HG03045 (cell line): ENCODE measurements around the gene FERMT1.
"Not testable (repeated sequence)": the region's sequence is repeated elsewhere in the genome, so short reads cannot be mapped to it uniquely, and the experiment has no call there.

Experiments
- ATAC-seq: cut with Tn5 transposase; IDR thresholded peaks from one replicate; pipeline ENCODE4 v1.9.1; 2021; ENCODE audit warnings: mild to moderate bottlenecking, moderate library complexity; ENCODE audit not compliant: unreplicated experiment

FERMT1 gene

DNA sequence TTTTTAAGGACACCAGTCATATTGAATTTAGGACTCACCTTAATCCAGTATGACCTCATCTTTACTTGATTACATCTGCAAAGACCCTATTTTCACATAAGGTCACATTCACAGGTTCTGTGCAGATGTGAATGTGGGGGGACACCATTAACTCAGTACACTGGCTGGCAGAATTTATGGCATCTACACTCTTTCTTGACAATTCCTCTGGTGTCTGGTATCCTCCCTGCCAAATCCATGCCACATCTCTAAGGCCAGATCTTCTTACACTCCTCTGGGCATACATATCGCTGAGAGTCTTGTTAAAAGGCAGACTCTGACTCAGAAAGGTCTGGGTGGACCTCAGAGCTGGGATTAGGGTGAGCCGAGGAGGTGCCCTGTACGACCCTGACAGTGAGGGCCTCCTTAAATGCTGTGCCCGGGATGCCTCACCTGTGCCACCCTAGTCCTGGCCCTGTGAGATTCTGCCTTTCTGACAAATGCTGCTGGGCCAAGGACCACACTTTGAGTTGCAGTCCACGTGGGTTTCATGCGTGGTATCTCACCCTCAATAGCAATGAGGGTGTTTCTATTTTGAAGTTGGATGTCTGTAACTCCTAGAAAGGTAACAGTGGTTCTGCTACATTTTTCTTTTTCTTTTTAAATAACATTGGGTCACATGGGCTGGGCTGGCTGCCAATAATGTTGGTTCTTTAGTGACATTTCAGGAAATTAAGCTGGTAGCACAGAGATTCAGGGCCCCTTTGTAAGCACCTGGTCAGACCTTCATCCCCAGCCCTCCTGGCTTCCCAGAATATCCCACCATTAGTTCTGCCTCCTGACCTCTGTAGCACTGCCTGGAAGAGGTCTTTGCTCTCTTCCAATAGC lies 51.8 kb downstream of the FERMT1 start:
- no peak for ATAC-seq

DNA sequence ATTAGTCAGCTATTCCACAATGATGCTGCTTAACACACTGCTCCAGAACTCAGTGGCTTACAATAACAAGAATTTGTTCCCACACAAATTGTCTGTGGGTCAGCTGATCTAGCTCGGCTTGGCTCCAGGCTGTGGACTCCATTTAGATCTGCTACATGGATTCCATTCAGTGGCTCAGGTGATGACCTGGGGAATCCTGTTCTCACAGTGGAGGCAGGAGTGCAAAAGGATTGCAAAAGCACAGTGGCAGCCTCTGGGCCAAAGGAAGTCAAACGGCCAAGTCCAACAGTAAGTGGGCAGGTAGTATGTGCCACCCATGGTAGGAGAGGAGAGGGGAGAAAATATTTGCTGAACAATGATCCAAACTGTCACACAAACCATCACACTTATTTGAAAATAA lies 53.2 kb downstream of the FERMT1 start:
- ATAC-seq, result no peak

GRCh38 chr20:6067763-6068318 lies 55.0 kb downstream of the FERMT1 start:
- no peak for ATAC-seq

- ATAC-seq, result no peak
Measured at GRCh38 chr20:6066582-6066981, 56.2 kb downstream of the FERMT1 start.

DNA sequence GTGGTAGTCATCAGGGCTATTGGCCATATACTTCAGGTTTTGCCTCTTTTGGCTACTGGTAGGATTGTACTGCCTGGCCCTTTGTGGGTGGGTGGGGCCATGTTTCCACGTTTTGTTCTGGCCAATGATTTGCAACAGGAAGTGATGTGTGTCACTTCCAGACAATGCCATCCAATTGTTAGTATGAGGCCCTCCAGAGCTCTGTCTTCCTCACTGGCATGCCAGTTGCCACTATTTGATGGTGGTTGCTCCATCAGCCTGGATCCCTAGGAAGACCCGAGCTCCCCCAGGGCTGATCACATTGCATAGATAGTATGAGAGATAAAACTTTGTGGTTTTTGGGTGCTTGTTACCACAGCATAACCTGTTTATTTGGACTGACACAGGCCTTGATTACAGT lies 61.3 kb downstream of the FERMT1 start:
- ATAC-seq, result no peak

GRCh38 chr20:6060213-6060612 lies 62.6 kb downstream of the FERMT1 start:
- ATAC-seq, result no peak

GRCh38 chr20:6058684-6059295 lies 64.0 kb downstream of the FERMT1 start:
- no peak for ATAC-seq

- no peak for ATAC-seq
Measured at GRCh38 chr20:6057691-6058090, 65.1 kb downstream of the FERMT1 start.

DNA sequence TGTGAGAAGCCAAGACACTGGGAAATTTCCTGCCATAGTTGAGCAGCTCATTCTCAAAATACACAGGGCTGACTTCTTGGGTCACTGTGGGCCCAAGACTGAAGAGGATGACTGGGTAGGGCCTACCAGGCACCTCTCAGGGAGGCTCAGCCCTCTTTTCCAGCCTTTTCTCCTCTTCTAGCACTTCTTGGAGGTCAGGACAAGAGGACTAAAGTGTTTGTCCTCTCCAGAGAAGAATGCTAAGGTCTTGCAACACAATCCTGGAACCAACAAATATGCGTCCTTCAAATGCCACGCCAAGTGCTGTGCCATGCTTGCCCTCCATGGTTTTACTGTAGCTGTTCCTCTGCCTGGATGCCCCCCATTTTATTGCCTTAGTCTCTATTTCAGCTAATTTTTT lies 65.7 kb downstream of the FERMT1 start:
- no peak for ATAC-seq

DNA sequence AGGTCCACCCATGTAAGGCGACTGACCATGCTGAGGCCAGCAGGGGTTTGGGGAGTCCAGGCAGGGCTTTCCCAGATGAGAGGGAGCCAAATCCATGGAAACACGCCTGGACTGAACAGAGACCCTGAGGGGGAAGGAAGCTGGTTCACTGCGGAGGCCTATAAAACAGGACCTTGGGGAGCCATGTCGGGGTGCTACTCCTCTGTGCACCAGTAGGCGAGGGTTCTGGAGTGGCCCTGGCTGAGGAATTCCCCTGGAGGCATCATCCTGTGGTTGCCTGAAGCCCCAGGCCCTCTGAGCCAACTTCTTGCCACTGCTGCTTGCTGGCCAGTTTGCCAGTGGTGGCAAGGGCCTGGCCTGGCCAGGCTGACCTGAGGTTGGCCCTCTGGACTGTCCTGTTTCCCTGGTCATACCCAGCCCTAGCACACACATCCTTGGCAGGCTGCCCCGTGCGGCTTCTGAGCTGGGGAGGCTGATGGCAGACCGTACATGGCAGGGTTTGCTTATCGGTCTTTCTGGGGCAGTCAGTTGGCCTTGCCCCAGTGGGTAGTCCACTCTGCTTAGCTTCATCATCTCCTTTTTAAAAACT lies 66.8 kb downstream of the FERMT1 start:
- no peak for ATAC-seq

DNA sequence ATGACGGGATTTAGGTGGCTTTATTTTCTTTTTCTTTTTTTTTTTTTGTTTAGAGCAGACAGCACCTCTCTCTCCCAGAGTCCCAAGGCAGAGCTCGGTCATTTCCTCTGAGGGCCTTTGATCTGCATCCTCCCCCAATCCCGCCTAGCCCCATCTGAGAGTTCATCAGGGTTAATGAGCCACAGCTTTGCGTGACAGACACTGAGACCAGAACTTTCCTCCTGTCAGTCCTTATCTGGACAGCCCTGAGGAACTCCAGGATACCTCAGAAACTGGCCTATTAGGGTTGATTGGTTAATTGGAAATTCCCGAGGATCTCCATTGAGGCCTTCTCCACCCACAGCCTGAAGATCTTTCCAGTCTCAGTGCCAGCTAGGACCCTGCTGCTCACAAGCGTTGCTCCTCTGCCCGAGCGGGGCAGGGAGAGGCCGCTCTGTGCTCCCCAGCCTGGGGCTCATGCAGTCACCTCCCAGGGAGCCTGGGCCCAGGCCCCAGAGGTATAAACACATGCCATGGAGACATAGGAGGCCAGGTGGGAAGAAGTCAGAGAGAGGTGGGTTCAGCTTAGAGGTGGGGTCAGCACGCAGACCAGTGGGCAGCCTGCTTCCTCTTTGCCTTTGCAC lies 67.6 kb downstream of the FERMT1 start:
- ATAC-seq, result no peak

- ATAC-seq, result not testable (repeated sequence)
Measured at GRCh38 chr20:6054689-6055051, 68.2 kb downstream of the FERMT1 start.

GRCh38 chr20:6053776-6054688 lies 68.8 kb downstream of the FERMT1 start, which contains the start of gene LRRN4:
Gene LRRN4 (minus strand): TSS chr20:6054060. CDS start chr20:6052799, 1,261 bp downstream.
- ATAC-seq, result no peak

DNA sequence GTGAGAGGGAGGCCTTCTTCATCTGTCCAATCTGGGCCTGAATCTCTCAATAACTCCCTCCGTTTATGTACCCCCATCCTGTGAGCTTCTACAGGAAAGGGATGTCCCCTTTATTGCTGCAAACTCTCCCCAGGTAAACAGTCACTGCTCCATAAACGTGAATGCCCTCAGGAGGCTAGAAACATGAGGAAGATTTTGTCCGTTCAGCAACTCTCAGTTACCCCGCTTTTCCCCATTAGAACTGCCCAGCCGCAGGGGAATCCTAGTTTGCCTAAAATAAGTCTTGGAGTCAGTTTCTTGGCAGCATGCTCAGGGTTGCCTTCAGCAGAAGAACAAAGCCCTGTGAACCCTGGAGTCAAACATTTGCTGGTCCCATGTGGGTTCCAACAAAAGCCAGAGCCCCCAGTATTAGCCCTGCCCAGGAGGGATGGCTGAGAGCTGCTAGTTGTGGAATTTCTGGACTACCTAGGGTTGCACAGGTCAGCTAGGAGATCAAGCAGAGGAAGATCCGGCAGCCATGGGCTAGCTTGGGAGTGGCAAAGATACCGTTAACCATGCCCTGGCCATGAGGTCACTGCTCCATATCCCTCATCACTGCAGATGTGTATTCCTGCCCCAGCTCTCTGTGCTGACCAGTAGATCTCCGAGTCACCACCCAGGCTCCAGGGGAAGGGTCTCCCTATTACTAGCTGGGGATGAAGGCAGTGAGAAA lies 69.6 kb downstream of the FERMT1 start:
- no peak for ATAC-seq

DNA sequence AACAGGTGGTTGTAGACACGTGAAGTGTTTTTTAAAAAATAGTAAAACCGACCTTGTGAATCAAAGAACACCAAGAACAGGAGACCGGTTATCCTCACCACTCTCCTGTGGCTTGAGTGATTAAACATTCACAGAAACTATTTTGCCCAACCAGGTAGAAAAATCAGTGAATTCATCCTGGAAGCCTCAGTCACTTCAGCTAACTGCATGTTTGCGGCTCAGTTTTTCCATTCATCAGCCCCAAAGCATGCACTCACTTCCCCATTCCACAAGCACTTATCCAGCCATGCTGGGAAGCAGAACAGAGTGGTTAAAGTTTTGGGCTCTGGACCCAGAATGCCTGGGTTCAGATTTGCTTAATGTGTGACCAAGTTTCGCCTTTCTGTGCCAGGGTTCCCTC lies 71.3 kb downstream of the FERMT1 start:
- ATAC-seq, result no peak

- ATAC-seq, result no peak
Measured at GRCh38 chr20:6048391-6048790, 74.4 kb downstream of the FERMT1 start.

DNA sequence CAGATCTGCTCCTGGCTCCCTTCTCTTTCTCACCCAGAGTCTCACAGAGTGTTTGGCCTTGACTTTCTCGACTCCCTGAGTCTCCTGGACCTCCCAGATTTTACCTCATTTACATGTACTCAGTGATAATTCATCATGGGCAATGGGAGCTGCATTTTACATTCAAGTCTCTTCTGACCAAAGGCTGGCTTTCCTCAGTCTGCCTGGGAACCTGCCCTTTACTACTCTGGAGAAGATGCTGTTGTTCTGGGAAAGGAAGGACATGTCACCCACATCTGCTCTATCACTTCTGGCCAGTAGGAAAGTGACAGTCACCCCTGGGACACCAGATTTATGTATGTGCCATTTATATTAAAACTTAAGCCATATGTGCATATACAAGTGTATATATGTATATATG lies 76.4 kb downstream of the FERMT1 start:
- ATAC-seq, result no peak

DNA sequence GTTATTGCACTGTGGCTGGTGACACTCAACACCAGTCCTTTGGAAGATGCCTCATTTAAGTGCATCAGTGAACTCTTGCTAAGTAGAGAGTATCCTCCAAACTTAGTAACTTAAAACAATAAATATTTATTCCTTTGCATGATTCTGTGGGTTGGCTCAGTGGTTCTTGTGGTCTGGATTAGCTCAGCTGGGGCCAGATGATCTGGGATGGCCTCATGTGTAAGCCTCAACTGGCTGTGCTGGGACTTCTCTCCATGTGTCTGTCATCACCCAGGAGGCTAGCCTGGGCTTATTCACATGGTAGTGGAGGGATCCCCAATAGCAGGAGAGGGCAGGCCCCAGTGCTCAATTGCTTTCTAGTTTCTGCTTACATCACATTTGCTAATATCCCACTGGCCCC lies 77.3 kb downstream of the FERMT1 start:
- ATAC-seq, result no peak

DNA sequence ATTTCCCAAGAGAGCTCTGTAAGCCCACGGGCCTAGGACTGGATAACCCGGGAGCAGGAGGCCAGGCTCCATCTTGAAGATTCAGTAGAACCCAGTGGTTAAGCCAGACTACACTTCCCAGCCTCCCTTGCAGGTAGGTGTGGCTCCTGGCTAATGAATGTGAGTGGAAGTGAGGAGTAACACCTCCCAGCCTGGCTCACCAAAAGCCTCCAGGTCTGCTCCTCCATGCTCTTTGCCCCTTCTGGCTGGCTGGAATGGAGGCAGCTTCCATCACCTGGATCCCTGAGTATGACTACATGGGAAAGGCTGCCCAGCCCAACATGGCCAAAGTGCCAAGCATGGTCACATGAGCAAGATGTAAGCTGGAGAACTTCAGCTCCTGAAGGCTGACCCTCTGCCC lies 78.7 kb downstream of the FERMT1 start:
- ATAC-seq, result no peak

GRCh38 chr20:6041808-6042265 lies 81.0 kb downstream of the FERMT1 start:
- ATAC-seq, result no peak
